Lung (tissue), 12 donors: ENCODE measurements around the gene SCMH1. TPM values are rescaled to one million over a fixed set of nuclear protein-coding genes. Genes with fewer than 3 reads are reported as not detected.

Source experiments
- ATAC-seq: fragments of 200-7000 bp; cut with Tn5 transposase; one replicate; pipeline ENCODE4 v1.9.1; 2020; ENCODE audit warnings: moderate number of reproducible peaks; ENCODE audit not compliant: insufficient read depth, low FRiP score
- DNase-seq, 3 donors: peaks; one replicate each; pipeline ENCODE4 v3.0.0-alpha.2; 2013 to 2017
- H3K27ac ChIP-seq, 2 donors: one replicate each; pipeline ENCODE4 v1.5.1; 2013; ENCODE audit warnings: mild to moderate bottlenecking in 2 of 2, moderate library complexity in 2 of 2, control low read depth in 1 of 2, inconsistent platforms in 1 of 2, low read depth in 1 of 2, low read length in 1 of 2
- H3K27me3 ChIP-seq, 3 donors: one replicate each; pipeline ENCODE4 v1.5.1; 2013; ENCODE audit warnings: low read length in 2 of 3; ENCODE audit not compliant: control insufficient read depth in 3 of 3, insufficient read depth in 3 of 3
- H3K36me3 ChIP-seq, 4 donors: one replicate each; pipeline ENCODE4 v1.5.1; 2013; ENCODE audit warnings: low read length in 4 of 4, mild to moderate bottlenecking in 1 of 4, moderate library complexity in 1 of 4; ENCODE audit not compliant: control insufficient read depth in 4 of 4, insufficient read depth in 4 of 4
- H3K4me1 ChIP-seq, 5 donors: one replicate each; pipeline ENCODE4 v1.5.1; 2013; ENCODE audit warnings: low read length in 5 of 5, mild to moderate bottlenecking in 2 of 5, moderate library complexity in 1 of 5; ENCODE audit not compliant: control insufficient read depth in 5 of 5, insufficient read depth in 5 of 5
- H3K4me3 ChIP-seq: one replicate; pipeline ENCODE4 v1.5.1; 2013; ENCODE audit warnings: mild to moderate bottlenecking, control low read depth, moderate library complexity
- H3K9ac ChIP-seq, 2 donors: one replicate each; pipeline ENCODE4 v1.5.1; 2013; ENCODE audit warnings: low read length in 2 of 2, control low read depth in 1 of 2; ENCODE audit not compliant: insufficient read depth in 1 of 2
- H3K9me3 ChIP-seq, 4 donors: one replicate each; pipeline ENCODE4 v1.5.1; 2013; ENCODE audit warnings: low read length in 3 of 4, mild to moderate bottlenecking in 1 of 4, moderate library complexity in 1 of 4; ENCODE audit not compliant: control insufficient read depth in 4 of 4, insufficient read depth in 3 of 4
- CTCF ChIP-seq: IDR thresholded peaks from 2 replicates; pipeline ENCODE4 v1.5.1; 2012; ENCODE audit warnings: mild to moderate bottlenecking; ENCODE audit errors: control extremely low read depth, extremely low read depth
- WGBS, 2 donors: extraction: QIAGEN DNeasy Blood & Tissue Kit; methylation state at CpG; one replicate each; pipeline ENCODE4 v1.1.7; 2013; 5-methylcytosine and 5-hydroxymethylcytosine counted together
- polyA plus RNA-seq, 2 donors: library from polyadenylated mRNA; stranded (reverse); fragments of 200-250 nt; gene quantifications; one replicate each; pipeline ENCODE4 v1.2.1, GENCODE V29; 2013
- total RNA-seq, 2 donors: library from RNA; depleted of rRNA in 1 of 2; stranded (reverse); fragments of >200 nt in 1 of 2; gene quantifications; one replicate each; pipeline ENCODE4 v1.2.1, GENCODE V29; 2014 to 2021
- donor health status: control.
- donor health status: control.
- donor health status: Bipolar disorder and iron deficiency.
- donor health status: healthy.
- donor health status: DM: yes; HTN: yes; CAD: no.

SCMH1 gene
- total and polyA plus RNA-seq, 4 donors, result 20.7 to 43.5 (median 28.8) TPM

- Histone ChIP-seq H3K9me3 (no peaks in the 10 kb centered on the region), H3K27me3 (no peaks in the 10 kb centered on the region), H3K36me3 (peaks cover 0 to 14% (median 8%) of the 10 kb centered on the region in 4 donors), H3K27ac (no peak overlapping the region), H3K9ac (no peak overlapping the region), H3K4me1 (no peaks in the 10 kb centered on the region), H3K4me3 (no peak overlapping the region)
- DNase-seq (no peak), ATAC-seq (no peak)
- no peak for TF ChIP-seq CTCF
Observed at GRCh38 chr1:41073971-41074370, 168.1 kb downstream of the SCMH1 start.

GRCh38 chr1:41072051-41072450 is 170.1 kb downstream of the SCMH1 start:
- H3K9me3 ChIP-seq, result no peaks in the 10 kb centered on the region
- whole genome bisulfite sequencing, 2 donors, result 95 to 100% methylated on average over 1 of the region's 1 CpG
- H3K4me3 ChIP-seq, result no peak overlapping the region
- no peak for TF ChIP-seq CTCF
- H3K27ac ChIP-seq, result no peak overlapping the region
- H3K9ac ChIP-seq, result no peak overlapping the region
- ATAC-seq (no peak), DNase-seq (no peak)
- H3K4me1 ChIP-seq, result no peaks in the 10 kb centered on the region
- no peaks in the 10 kb centered on the region for H3K27me3 ChIP-seq
- H3K36me3 ChIP-seq, result peaks cover 0 to 14% (median 2%) of the 10 kb centered on the region in 4 donors

GRCh38 chr1:41056907-41057306 is 185.2 kb downstream of the SCMH1 start:
- Histone ChIP-seq H3K36me3 (peaks cover 5 to 24% (median 12%) of the 10 kb centered on the region in 4 donors), H3K9me3 (peaks cover 0 to 6% (median 3%) of the 10 kb centered on the region in 4 donors), H3K27ac (no peak overlapping the region), H3K4me1 (no peaks in the 10 kb centered on the region), H3K4me3 (no peak overlapping the region), H3K27me3 (no peaks in the 10 kb centered on the region), H3K9ac (no peak overlapping the region)
- 94 to 97% methylated on average over 5 of the region's 5 CpGs for WGBS, 2 donors
- DNase-seq (no peak), ATAC-seq (no peak)
- no peak for TF ChIP-seq CTCF

GRCh38 chr1:41053316-41053715 is 188.8 kb downstream of the SCMH1 start:
- TF ChIP-seq CTCF, result no peak
- Histone ChIP-seq H3K4me3 (no peak overlapping the region), H3K36me3 (peaks cover 12 to 16% (median 14%) of the 10 kb centered on the region in 4 donors), H3K4me1 (no peaks in the 10 kb centered on the region), H3K27me3 (no peaks in the 10 kb centered on the region), H3K9ac (no peak overlapping the region), H3K9me3 (no peaks in the 10 kb centered on the region), H3K27ac (no peak overlapping the region)
- ATAC-seq (no peak), DNase-seq (peak in 1 of 3 donors; percentile 10)
- WGBS, 2 donors, result 36 to 74% methylated on average over 2 of the region's 2 CpGs
